Endothelial cell of umbilical vein (primary cell): ENCODE data around the gene IGSF6. TPM values are rescaled to one million over a fixed set of nuclear protein-coding genes. Genes with fewer than 3 reads are reported as not detected.
"Not testable (repeated sequence)": the region's sequence is repeated elsewhere in the genome, so short reads cannot be mapped to it uniquely, and the experiment has no call there.

Experiments
- BruUV-seq: library from RNA; stranded (reverse); fragments of 400-500 nt; replicated peaks from 2 replicates; lab custom pipeline; 2021; lab: Mats Ljungman, UMichigan
- CTCF ChIA-PET: fragments of 300-600, 350-600 bp; sonication (Branson Sonifier 250); formaldehyde crosslinking; loops from one replicate; lab custom pipeline; 2021; ENCODE audit warnings: antibody characterized with exemption, inconsistent platforms; lab: Charles Lee
- POLR2A ChIA-PET: fragments of 300-600, 350-600 bp; sonication (Branson Sonifier 250); formaldehyde crosslinking; loops from one replicate; lab custom pipeline; 2021; ENCODE audit warnings: antibody characterized with exemption, inconsistent platforms; lab: Charles Lee
- DNase-seq: peaks from one replicate; pipeline ENCODE4 v3.0.0-alpha.2; 2011; ENCODE audit warnings: low read depth, low spot score
- FAIRE-seq: peaks from 2 replicates; lab custom pipeline; 2011; peaks lifted over from hg19 to GRCh38; lab: Jason Lieb, UNC
- H2AFZ ChIP-seq: 2 replicates; pipeline ENCODE4 v1.6.0; 2012; ENCODE audit warnings: low read depth, low read length, control low read depth, inconsistent platforms
- H3K27ac ChIP-seq: 2 replicates; pipeline ENCODE4 v1.5.1; 2011; ENCODE audit warnings: low read depth, mild to moderate bottlenecking, control low read depth, low read length, moderate library complexity; ENCODE audit not compliant: insufficient read depth
- H3K27me3 ChIP-seq, 2 experiments: 2 replicates each; pipeline versions ENCODE4 v1.6.0 to v1.6.1; 2011; ENCODE audit warnings: low read length in 2 of 2, mixed read lengths in 1 of 2; ENCODE audit not compliant: control insufficient read depth in 2 of 2, insufficient read depth in 2 of 2
- H3K36me3 ChIP-seq, 2 experiments: 2 replicates in 1 of 2; 3 replicates in 1 of 2; pipeline ENCODE4 v1.5.1; 2011; ENCODE audit warnings: low read length in 2 of 2, mild to moderate bottlenecking in 1 of 2, moderate library complexity in 1 of 2; ENCODE audit not compliant: control insufficient read depth in 2 of 2, insufficient read depth in 2 of 2; ENCODE audit errors: extremely low read depth in 1 of 2
- H3K4me1 ChIP-seq: 3 replicates; pipeline ENCODE4 v1.5.1; 2011; ENCODE audit warnings: mild to moderate bottlenecking, low read length; ENCODE audit not compliant: control insufficient read depth, insufficient read depth; ENCODE audit errors: extremely low read depth
- H3K4me2 ChIP-seq: 2 replicates; pipeline ENCODE4 v1.6.1; 2011; ENCODE audit warnings: low read length, control low read depth, mixed read lengths; ENCODE audit not compliant: insufficient read depth
- H3K4me3 ChIP-seq, 3 experiments: fragments of 200-600 bp in 1 of 3; sonication (generic), shearing (Covaris generic) in 1 of 3; replicated peaks in 1 of 3; 2 replicates each; pipeline ENCODE4 v1.5.1; 2011 to 2016; ENCODE audit warnings: control low read depth in 3 of 3, low read length in 3 of 3, mild to moderate bottlenecking in 2 of 3, inconsistent platforms in 1 of 3, low read depth in 1 of 3, moderate library complexity in 1 of 3; ENCODE audit not compliant: insufficient read depth in 1 of 3
- H3K79me2 ChIP-seq: 2 replicates; pipeline ENCODE4 v1.6.0; 2012; ENCODE audit warnings: low read length, inconsistent platforms; ENCODE audit not compliant: control insufficient read depth, insufficient read depth
- H3K9ac ChIP-seq: replicated peaks from 2 replicates; pipeline ENCODE3; 2011; ENCODE audit warnings: low read length, control low read depth; ENCODE audit not compliant: insufficient read depth; ENCODE audit errors: extremely low read depth
- H3K9me1 ChIP-seq: replicated peaks from 3 replicates; pipeline ENCODE4 v1.6.0; 2011; ENCODE audit warnings: mild to moderate bottlenecking, low read length; ENCODE audit not compliant: control insufficient read depth, insufficient read depth; ENCODE audit errors: extremely low read depth
- H3K9me3 ChIP-seq: replicated peaks from 2 replicates; pipeline ENCODE4 v1.5.1; 2012; ENCODE audit warnings: low read length, inconsistent platforms; ENCODE audit not compliant: control insufficient read depth, insufficient read depth
- H4K20me1 ChIP-seq: replicated peaks from 2 replicates; pipeline ENCODE3; 2011; ENCODE audit warnings: mild to moderate bottlenecking, low read length; ENCODE audit not compliant: control insufficient read depth, insufficient read depth; ENCODE audit errors: extremely low read depth
- FOS ChIP-seq: IDR thresholded peaks from 2 replicates; pipeline ENCODE4 v1.6.1; 2011; ENCODE audit warnings: mild to moderate bottlenecking, low read length, moderate library complexity, borderline replicate concordance; ENCODE audit not compliant: insufficient read depth
- JUN ChIP-seq: IDR thresholded peaks from 2 replicates; pipeline ENCODE4 v1.6.1; 2011; ENCODE audit warnings: borderline replicate concordance, low read depth; ENCODE audit not compliant: insufficient read length, insufficient read depth
- MAX ChIP-seq: IDR thresholded peaks from 2 replicates; pipeline ENCODE4 v1.6.1; 2011; ENCODE audit not compliant: insufficient read depth, insufficient read length
- dilution Hi-C: fragments of 300-500 bp; cut with MboI; formaldehyde crosslinking; loops from one replicate; pipeline ENCODE4 v1.15.0; 2019; ENCODE audit warnings: low sequenced_read_pairs; ENCODE audit not compliant: extremely low pct_ligation_motif_present
- intact Hi-C: fragments of 100-400 bp; cut with micrococcal nuclease; formaldehyde crosslinking; loops from one replicate; pipeline ENCODE4 v1.10.0; 2022
- polyA plus RNA-seq, 4 experiments: library from polyadenylated mRNA; depleted of rRNA in 3 of 4; stranded (reverse) in 3 of 4; unstranded in 1 of 4; fragments of >200 nt; gene quantifications; 2 replicates each; pipeline versions ENCODE4 v1.2.1 to v1.2.3, GENCODE V29; 2011 to 2012; ENCODE audit warnings: missing spikeins in 1 of 4
- total RNA-seq: library from RNA; stranded (reverse); gene quantifications from 2 replicates; pipeline ENCODE4 v1.2.3, GENCODE V29; 2021

IGSF6 gene
- total and polyA plus RNA-seq, 2 donors (not counting 3 experiments of a cell fraction or from before 2014, with no cell fraction given), result not detected

- H3K4me3 ChIP-seq, CTCF ChIA-PET, POLR2A ChIA-PET, H3K4me2 ChIP-seq, H3K9me3 ChIP-seq, FAIRE-seq, DNase-seq, H3K27ac ChIP-seq, H3K9me1 ChIP-seq, H4K20me1 ChIP-seq, dilution Hi-C loops, H2AFZ ChIP-seq, H3K27me3 ChIP-seq, H3K79me2 ChIP-seq, BruUV-seq, H3K36me3 ChIP-seq, H3K9ac ChIP-seq: not testable (repeated sequence)
- intact Hi-C loops, result loop anchor here (10.0 kb wide), 1 partner anchor 1435 kb away; no protein-coding TSS in a partner anchor
- H3K4me1 ChIP-seq, result peaks cover 14% of the 10 kb centered on the region
These were observed 22.5 kb downstream of the IGSF6 start for GRCh38 chr16:21629616-21630539.

- FAIRE-seq (no peak), DNase-seq (no peak)
- H3K36me3 ChIP-seq, result peaks cover 4 to 9% of the 10 kb centered on the region in 2 experiments
- dilution Hi-C loops (no loop called here), intact Hi-C loops (loop anchor here (10.0 kb wide), 1 partner anchor 1436 kb away; no protein-coding TSS in a partner anchor)
- no peaks in the 10 kb centered on the region for H3K9me3 ChIP-seq
- H3K27me3 ChIP-seq, result no peaks in the 10 kb centered on the region
- H3K9me1 ChIP-seq, result no peaks in the 10 kb centered on the region
- ChIA-PET POLR2A (no interaction called here), CTCF (no interaction called here)
- H4K20me1 ChIP-seq, result no peaks in the 10 kb centered on the region
- no peak overlapping the region for H3K4me2 ChIP-seq
- H3K9ac ChIP-seq, result no peak overlapping the region
- no TSS peak for BruUV-seq
- H3K27ac ChIP-seq, result no peak overlapping the region
- peaks cover 1% of the 10 kb centered on the region for H3K79me2 ChIP-seq
- H3K4me3 ChIP-seq, result no peak overlapping the region
- TF ChIP-seq MAX, result no peak
- TF ChIP-seq JUN, result no peak
- TF ChIP-seq FOS, result no peak
- peaks cover 14% of the 10 kb centered on the region for H3K4me1 ChIP-seq
- no peak overlapping the region for H2AFZ ChIP-seq
These were observed 23.6 kb downstream of the IGSF6 start for GRCh38 chr16:21628772-21629171.
